Lower leg skin (tissue), 4 donors: ENCODE data around the gene TFEB. TPM values are rescaled to one million over a fixed set of nuclear protein-coding genes. Genes with fewer than 3 reads are reported as not detected.

Source experiments
- DNase-seq, 2 donors: peaks; one replicate each; pipeline ENCODE4 v3.0.0-alpha.2; 2019; ENCODE audit warnings: low spot score in 2 of 2
- H3K4me3 ChIP-seq: fragments of 200-600 bp; sonication (generic); 2 replicates; pipeline ENCODE4 v1.5.1; 2017; ENCODE audit warnings: mild to moderate bottlenecking, low read depth; ENCODE audit not compliant: poor library complexity, severe bottlenecking
- POLR2A ChIP-seq, 2 donors: fragments of 450-650 bp; IDR thresholded peaks; one replicate each; pipeline ENCODE4 v1.6.1; 2016 to 2017; ENCODE audit warnings: antibody characterized with exemption in 2 of 2, mild to moderate bottlenecking in 1 of 2, moderate library complexity in 1 of 2
- WGBS, 2 donors: methylation state at CpG; one replicate each; pipeline ENCODE4 v1.1.5; 2018; 5-methylcytosine and 5-hydroxymethylcytosine counted together
- intact Hi-C: fragments of 100-400 bp; cut with DNase I; formaldehyde crosslinking; loops from one replicate; pipeline ENCODE4 v1.15.0; 2023; ENCODE audit warnings: low total_unique reads
- total RNA-seq, 4 donors: library from RNA; depleted of rRNA; stranded (reverse); fragments of >200 nt; gene quantifications; one replicate each; pipeline ENCODE4 v1.1.0, GENCODE V29; 2016
- TF ChIP-seq, protein P1 (sequence below), 3 donors: fragments of 450-650 bp; IDR thresholded peaks; one replicate each; pipeline ENCODE4 v1.5.1; 2016; ENCODE audit warnings: antibody characterized with exemption in 3 of 3, mild to moderate bottlenecking in 3 of 3, moderate library complexity in 2 of 3

TFEB gene
- total RNA-seq, 4 donors from 2014 or later = 20.2 to 38.3 (median 26.0) TPM

- 71 to 79% methylated on average over 5 of the region's 5 CpGs for WGBS, 2 donors
- H3K4me3 ChIP-seq = no peak overlapping the region
- DNase-seq = no peak
- TF ChIP-seq, protein P1, sequence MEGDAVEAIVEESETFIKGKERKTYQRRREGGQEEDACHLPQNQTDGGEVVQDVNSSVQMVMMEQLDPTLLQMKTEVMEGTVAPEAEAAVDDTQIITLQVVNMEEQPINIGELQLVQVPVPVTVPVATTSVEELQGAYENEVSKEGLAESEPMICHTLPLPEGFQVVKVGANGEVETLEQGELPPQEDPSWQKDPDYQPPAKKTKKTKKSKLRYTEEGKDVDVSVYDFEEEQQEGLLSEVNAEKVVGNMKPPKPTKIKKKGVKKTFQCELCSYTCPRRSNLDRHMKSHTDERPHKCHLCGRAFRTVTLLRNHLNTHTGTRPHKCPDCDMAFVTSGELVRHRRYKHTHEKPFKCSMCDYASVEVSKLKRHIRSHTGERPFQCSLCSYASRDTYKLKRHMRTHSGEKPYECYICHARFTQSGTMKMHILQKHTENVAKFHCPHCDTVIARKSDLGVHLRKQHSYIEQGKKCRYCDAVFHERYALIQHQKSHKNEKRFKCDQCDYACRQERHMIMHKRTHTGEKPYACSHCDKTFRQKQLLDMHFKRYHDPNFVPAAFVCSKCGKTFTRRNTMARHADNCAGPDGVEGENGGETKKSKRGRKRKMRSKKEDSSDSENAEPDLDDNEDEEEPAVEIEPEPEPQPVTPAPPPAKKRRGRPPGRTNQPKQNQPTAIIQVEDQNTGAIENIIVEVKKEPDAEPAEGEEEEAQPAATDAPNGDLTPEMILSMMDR (IDR thresholded peaks at IDR 0.05) = no peak
- intact Hi-C loops = no loop called here
Observed at GRCh38 chr6:41648921-41649320, 86.5 kb downstream of the TFEB start.

- 84 to 86% methylated on average over 7 of the region's 7 CpGs for WGBS, 2 donors
- no peak overlapping the region for H3K4me3 ChIP-seq
Observed at GRCh38 chr6:41648070-41648585, 87.3 kb downstream of the TFEB start.

GRCh38 chr6:41647061-41647511, 88.3 kb downstream of the TFEB start:
- no peak for TF ChIP-seq POLR2A (IDR thresholded peaks at IDR 0.05)
- TF ChIP-seq, protein P1 (IDR thresholded peaks at IDR 0.05) = no peak
- intact Hi-C loops = no loop called here
- 78 to 81% methylated on average over 5 to 9 of the region's 9 CpGs for WGBS, 2 donors
- no peak overlapping the region for H3K4me3 ChIP-seq
- no peak for DNase-seq

More at GRCh38 chr6:41648070-41648585, 87.3 kb downstream of the TFEB start:
- DNase-seq = no peak
- no peak for TF ChIP-seq POLR2A (IDR thresholded peaks at IDR 0.05)
- TF ChIP-seq, protein P1 (IDR thresholded peaks at IDR 0.05) = no peak
- intact Hi-C loops = no loop called here

- no peak for DNase-seq
- intact Hi-C loops = no loop called here
- H3K4me3 ChIP-seq = no peak overlapping the region
- TF ChIP-seq, protein P1 (IDR thresholded peaks at IDR 0.05) = no peak
- no peak for TF ChIP-seq POLR2A (IDR thresholded peaks at IDR 0.05)
- 80 to 84% methylated on average over 11 to 14 of the region's 14 CpGs for WGBS, 2 donors
Observed at GRCh38 chr6:41646026-41646795, 89.2 kb downstream of the TFEB start.

- TF ChIP-seq POLR2A (IDR thresholded peaks at IDR 0.05) = no peak
- TF ChIP-seq, protein P1 (IDR thresholded peaks at IDR 0.05) = no peak
- WGBS, 2 donors = 81 to 86% methylated on average over 12 of the region's 12 CpGs
- no peak for DNase-seq
Observed at GRCh38 chr6:41645007-41645618, 90.3 kb downstream of the TFEB start.

More at GRCh38 chr6:41645007-41645618, 90.3 kb downstream of the TFEB start:
- no peak overlapping the region for H3K4me3 ChIP-seq
- intact Hi-C loops = no loop called here
